ENCODE measurements around the gene RNF217. TPM values are rescaled to one million over a fixed set of nuclear protein-coding genes. Genes with fewer than 3 reads are reported as not detected.

Gene RNF217
- total and polyA plus RNA-seq, 4 donors = 5.0 to 79.5 (median 33.4) TPM

DNA sequence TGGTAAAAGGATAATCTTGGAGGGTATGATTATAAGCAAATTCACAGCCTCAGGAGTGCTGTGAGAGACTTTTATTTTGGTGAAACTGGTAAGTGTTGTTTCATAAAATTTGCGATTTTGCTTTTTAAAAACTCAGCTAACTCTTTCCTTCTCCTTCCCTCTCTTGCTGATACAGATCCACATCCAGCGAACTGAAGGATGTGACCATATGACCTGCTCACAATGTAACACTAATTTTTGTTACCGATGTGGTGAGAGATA is 114.2 kb downstream of the RNF217 start:
- no peak for ATAC-seq (ENCODE audit: low FRiP score)
- no peak overlapping the region for H3K4me3 ChIP-seq (ENCODE audit: low read length in 2 of 2)
- intact Hi-C loops (cut with DNase I) = no loop called here
- H3K27ac ChIP-seq (ENCODE audit: low read depth in 1 of 2, low read length in 2 of 2) = no peak overlapping the region
- no peaks in the 10 kb centered on the region for H3K27me3 ChIP-seq (ENCODE audit: control insufficient read depth in 1 of 2, insufficient read depth in 2 of 2, low read length in 1 of 2)
- DNase-seq = no peak
- peaks cover 0 to 6% of the 10 kb centered on the region in 2 donors for H3K36me3 ChIP-seq (ENCODE audit: control insufficient read depth in 1 of 2, insufficient read depth in 2 of 2, low read length in 1 of 2)
- H3K4me1 ChIP-seq (ENCODE audit: control insufficient read depth in 1 of 2, insufficient read depth in 2 of 2, low read length in 2 of 2) = peaks cover 0 to 2% of the 10 kb centered on the region in 2 donors
- 78 to 91% methylated on average over 3 of the region's 3 CpGs for WGBS, 2 donors
- H3K9me3 ChIP-seq (ENCODE audit: control insufficient read depth, low read length) = no peaks in the 10 kb centered on the region

DNA sequence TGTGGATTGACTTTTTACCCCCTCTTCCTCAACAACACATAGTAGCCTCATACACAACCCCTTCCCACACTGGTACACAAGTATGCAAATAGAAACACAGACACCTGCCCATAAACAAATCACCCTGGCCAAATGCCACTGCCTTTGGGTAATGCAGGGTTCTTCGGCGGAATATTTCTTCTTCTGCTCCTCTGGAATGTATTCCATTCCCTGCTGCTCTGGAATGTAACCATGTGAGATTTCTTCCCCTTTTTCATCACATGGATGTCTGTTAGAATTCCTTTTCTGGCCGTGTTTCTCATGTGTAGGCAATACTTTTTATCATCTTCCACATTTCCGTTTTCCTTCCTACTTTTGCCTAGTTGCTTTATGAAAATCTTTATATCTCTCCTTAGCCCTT is 115.2 kb downstream of the RNF217 start:
- WGBS, 2 donors = 36% methylated on average over 4 of the region's 4 CpGs

DNA sequence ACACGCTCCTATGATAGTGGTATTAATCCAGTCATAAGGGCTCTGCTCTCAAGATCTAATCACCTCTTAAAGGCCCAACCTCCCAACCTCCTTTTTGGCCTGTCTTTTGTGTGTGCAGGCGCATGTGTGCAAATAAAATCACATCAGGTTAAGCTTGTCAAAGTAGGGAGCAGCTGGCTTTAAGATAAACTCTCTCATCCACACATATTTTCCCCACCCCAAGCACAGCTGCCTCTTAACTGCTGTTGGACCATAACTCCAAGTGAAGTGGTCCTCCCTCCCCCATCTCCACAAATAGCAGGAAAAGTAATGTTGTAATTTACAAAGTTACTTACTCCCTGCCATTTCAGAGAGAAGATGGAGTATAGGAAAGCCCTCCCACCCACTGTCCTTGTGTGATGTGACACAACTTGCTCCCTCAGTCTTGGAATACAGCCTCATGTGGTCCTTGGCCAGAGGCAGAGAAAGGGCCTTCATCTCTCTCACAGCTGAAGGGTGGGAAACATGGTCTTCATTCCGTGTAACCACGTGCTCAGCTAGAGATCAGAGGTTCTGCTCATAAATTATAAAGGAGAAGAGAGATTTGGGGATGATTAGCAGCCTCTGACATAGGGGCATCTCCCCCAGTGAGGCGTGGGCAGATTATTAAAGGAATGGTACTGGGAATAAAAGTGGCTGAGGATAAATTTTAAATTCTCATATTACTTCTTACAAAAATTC is 116.5 kb downstream of the RNF217 start:
- 88 to 91% methylated on average over 5 of the region's 5 CpGs for WGBS, 2 donors
- ATAC-seq (ENCODE audit: low FRiP score) (no peak), DNase-seq (no peak)
- H3K27me3 ChIP-seq (ENCODE audit: control insufficient read depth in 1 of 2, insufficient read depth in 2 of 2, low read length in 1 of 2) = no peaks in the 10 kb centered on the region
- intact Hi-C loops (cut with DNase I) = no loop called here
- H3K4me1 ChIP-seq (ENCODE audit: control insufficient read depth in 1 of 2, insufficient read depth in 2 of 2, low read length in 2 of 2) = peaks cover 0 to 2% of the 10 kb centered on the region in 2 donors
- no peak overlapping the region for H3K27ac ChIP-seq (ENCODE audit: low read depth in 1 of 2, low read length in 2 of 2)
- H3K36me3 ChIP-seq (ENCODE audit: control insufficient read depth in 1 of 2, insufficient read depth in 2 of 2, low read length in 1 of 2) = peaks cover 0 to 7% of the 10 kb centered on the region in 2 donors
- no peaks in the 10 kb centered on the region for H3K9me3 ChIP-seq (ENCODE audit: control insufficient read depth, low read length)
- H3K4me3 ChIP-seq (ENCODE audit: low read length in 2 of 2) = no peak overlapping the region

More for the DNA sequence above, 115.2 kb downstream of the RNF217 start:
- Histone ChIP-seq H3K36me3 (ENCODE audit: control insufficient read depth in 1 of 2, insufficient read depth in 2 of 2, low read length in 1 of 2) (peaks cover 0 to 6% of the 10 kb centered on the region in 2 donors), H3K9me3 (ENCODE audit: control insufficient read depth, low read length) (no peaks in the 10 kb centered on the region), H3K27me3 (ENCODE audit: control insufficient read depth in 1 of 2, insufficient read depth in 2 of 2, low read length in 1 of 2) (no peaks in the 10 kb centered on the region), H3K4me1 (ENCODE audit: control insufficient read depth in 1 of 2, insufficient read depth in 2 of 2, low read length in 2 of 2) (peaks cover 0 to 2% of the 10 kb centered on the region in 2 donors), H3K4me3 (ENCODE audit: low read length in 2 of 2) (no peak overlapping the region), H3K27ac (ENCODE audit: low read depth in 1 of 2, low read length in 2 of 2) (no peak overlapping the region)
- DNase-seq (no peak), ATAC-seq (ENCODE audit: low FRiP score) (no peak)
- intact Hi-C loops (cut with DNase I) = no loop called here

DNA sequence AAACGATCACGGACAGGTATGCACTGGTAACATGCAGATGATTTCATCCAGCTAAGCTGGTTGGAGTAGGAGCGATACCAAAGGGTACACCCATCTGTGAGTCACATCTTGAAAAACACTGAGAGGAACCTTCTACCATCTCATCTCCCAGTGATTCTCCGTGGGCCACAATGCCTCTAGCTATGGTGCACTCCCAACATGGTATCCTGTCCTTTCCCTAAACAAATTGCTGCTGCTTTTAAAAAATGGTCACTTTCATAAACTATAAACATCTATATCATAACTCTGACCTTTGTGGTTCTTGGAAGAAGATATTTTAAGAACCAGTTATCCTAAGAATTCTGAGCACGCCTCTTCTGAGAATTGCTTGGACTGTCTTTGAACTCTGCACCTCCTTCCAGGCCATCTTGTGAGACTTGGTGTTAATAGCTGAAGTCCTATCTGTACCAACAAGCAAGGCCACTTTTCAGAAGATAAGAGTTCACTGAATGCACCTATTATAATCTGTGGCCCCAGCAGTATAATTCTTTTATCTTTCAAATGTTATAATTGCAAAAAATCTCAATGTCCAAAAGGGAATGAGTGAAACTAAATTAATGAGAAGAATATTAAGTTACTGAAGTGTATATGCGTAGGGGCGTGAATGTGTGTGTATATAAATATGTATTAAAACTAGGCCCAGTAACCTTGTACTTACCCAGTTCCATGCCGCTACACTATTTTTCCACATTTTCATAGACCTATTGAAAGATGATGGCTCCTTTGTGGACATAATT is 120.9 kb downstream of the RNF217 start:
- Histone ChIP-seq H3K27ac (ENCODE audit: low read depth in 1 of 2, low read length in 2 of 2) (no peak overlapping the region), H3K9me3 (ENCODE audit: control insufficient read depth, low read length) (no peaks in the 10 kb centered on the region), H3K36me3 (ENCODE audit: control insufficient read depth in 1 of 2, insufficient read depth in 2 of 2, low read length in 1 of 2) (peaks cover 0 to 4% of the 10 kb centered on the region in 2 donors), H3K4me1 (ENCODE audit: control insufficient read depth in 1 of 2, insufficient read depth in 2 of 2, low read length in 2 of 2) (no peaks in the 10 kb centered on the region), H3K27me3 (ENCODE audit: control insufficient read depth in 1 of 2, insufficient read depth in 2 of 2, low read length in 1 of 2) (no peaks in the 10 kb centered on the region), H3K4me3 (ENCODE audit: low read length in 2 of 2) (no peak overlapping the region)
- intact Hi-C loops (cut with DNase I) = no loop called here
- DNase-seq (no peak), ATAC-seq (ENCODE audit: low FRiP score) (no peak)
- 97 to 98% methylated on average over 8 of the region's 8 CpGs for WGBS, 2 donors

DNA sequence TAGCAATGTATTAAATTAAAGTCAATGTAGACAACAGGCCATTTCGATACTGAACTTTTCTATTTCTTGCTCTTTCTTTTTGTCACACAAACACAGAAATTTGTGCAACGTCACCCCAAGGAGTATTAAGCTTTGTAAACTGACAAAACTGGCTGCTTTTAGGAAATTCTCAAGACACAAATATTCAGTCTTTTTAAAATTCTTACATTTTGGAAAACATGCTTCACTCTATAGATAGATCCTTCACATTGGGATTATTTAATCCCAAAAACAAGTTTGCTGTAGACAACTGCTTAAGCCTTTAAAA is 121.4 kb downstream of the RNF217 start:
- H3K36me3 ChIP-seq (ENCODE audit: control insufficient read depth in 1 of 2, insufficient read depth in 2 of 2, low read length in 1 of 2) = peaks cover 0 to 4% of the 10 kb centered on the region in 2 donors
- intact Hi-C loops (cut with DNase I) = no loop called here
- H3K4me3 ChIP-seq (ENCODE audit: low read length in 2 of 2) = no peak overlapping the region
- no peaks in the 10 kb centered on the region for H3K27me3 ChIP-seq (ENCODE audit: control insufficient read depth in 1 of 2, insufficient read depth in 2 of 2, low read length in 1 of 2)
- no peaks in the 10 kb centered on the region for H3K4me1 ChIP-seq (ENCODE audit: control insufficient read depth in 1 of 2, insufficient read depth in 2 of 2, low read length in 2 of 2)
- no peak for DNase-seq
- no peak overlapping the region for H3K27ac ChIP-seq (ENCODE audit: low read depth in 1 of 2, low read length in 2 of 2)
- ATAC-seq (ENCODE audit: low FRiP score) = no peak
- WGBS, 2 donors = 87 to 93% methylated on average over 2 of the region's 2 CpGs
- H3K9me3 ChIP-seq (ENCODE audit: control insufficient read depth, low read length) = no peaks in the 10 kb centered on the region

DNA sequence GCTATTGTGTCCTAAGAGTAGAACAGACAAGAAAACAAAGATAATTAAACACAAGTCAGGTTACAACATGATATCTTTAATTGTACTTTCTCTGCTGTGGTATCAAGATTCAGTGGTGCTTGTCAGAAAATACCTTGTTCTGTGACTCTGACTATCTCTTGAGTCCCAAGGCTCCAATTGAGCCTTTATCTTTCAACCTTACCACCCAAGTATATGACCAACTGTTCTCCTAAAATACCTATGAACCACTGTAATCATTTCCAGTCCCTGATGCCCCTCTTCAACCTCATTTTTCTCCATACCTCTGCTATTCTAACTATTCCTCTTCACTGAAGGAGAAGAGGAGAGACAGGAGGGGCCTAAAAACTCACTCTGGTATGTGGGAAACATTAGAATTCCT is 124.5 kb downstream of the RNF217 start:
- ATAC-seq (ENCODE audit: low FRiP score) (no peak), DNase-seq (no peak)
- intact Hi-C loops (cut with DNase I) = no loop called here
- H3K4me3 ChIP-seq (ENCODE audit: low read length in 2 of 2) = no peak overlapping the region
- H3K27ac ChIP-seq (ENCODE audit: low read depth in 1 of 2, low read length in 2 of 2) = no peak overlapping the region
- H3K9me3 ChIP-seq (ENCODE audit: control insufficient read depth, low read length) = no peaks in the 10 kb centered on the region
- peaks cover 0 to 2% of the 10 kb centered on the region in 2 donors for H3K36me3 ChIP-seq (ENCODE audit: control insufficient read depth in 1 of 2, insufficient read depth in 2 of 2, low read length in 1 of 2)
- peaks cover 0 to 4% of the 10 kb centered on the region in 2 donors for H3K4me1 ChIP-seq (ENCODE audit: control insufficient read depth in 1 of 2, insufficient read depth in 2 of 2, low read length in 2 of 2)
- H3K27me3 ChIP-seq (ENCODE audit: control insufficient read depth in 1 of 2, insufficient read depth in 2 of 2, low read length in 1 of 2) = no peaks in the 10 kb centered on the region

DNA sequence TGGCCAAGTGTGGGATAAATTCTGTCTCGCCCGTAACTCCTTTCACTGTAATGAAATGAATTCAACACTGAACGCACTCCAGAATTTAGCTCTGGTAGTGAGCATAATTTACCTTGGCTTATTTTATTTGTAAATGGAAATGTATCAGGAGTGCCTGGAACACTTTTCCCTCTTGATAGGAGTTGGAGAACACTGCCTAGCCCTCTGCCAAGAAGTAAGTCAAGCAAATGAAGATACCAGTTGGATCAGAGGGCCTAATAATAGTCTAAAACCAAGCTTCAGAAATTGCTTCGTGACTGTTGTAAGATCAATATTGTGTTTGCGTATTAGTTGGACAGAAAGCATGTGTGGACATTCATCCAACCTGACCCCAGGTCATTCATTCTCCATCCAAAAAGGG is 126.7 kb downstream of the RNF217 start:
- Histone ChIP-seq H3K27me3 (ENCODE audit: control insufficient read depth in 1 of 2, insufficient read depth in 2 of 2, low read length in 1 of 2) (no peaks in the 10 kb centered on the region), H3K9me3 (ENCODE audit: control insufficient read depth, low read length) (no peaks in the 10 kb centered on the region)

DNA sequence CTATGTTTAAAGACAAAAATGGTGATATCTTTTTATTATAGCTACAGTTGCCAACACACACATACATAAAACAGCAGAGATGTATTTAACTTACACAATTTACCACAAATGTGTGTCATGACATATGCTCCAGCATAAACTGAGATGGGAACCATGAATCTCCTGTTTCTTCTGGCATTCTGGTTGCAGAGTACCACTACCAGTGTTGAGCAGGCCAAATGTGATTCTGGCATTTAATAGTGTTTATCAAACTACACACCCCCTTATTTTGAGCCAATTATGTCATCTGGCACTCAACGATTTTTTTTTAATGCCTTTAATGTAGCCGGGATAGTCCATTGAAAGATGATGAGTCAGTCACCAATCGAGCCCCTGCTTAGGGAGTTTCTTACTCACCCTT is 132.3 kb downstream of the RNF217 start:
- WGBS, 2 donors = 5 to 7% methylated on average over 3 of the region's 3 CpGs
- ATAC-seq (ENCODE audit: low FRiP score) (no peak), DNase-seq (no peak)
- Histone ChIP-seq H3K9me3 (ENCODE audit: control insufficient read depth, low read length) (no peaks in the 10 kb centered on the region), H3K4me1 (ENCODE audit: control insufficient read depth in 1 of 2, insufficient read depth in 2 of 2, low read length in 2 of 2) (peaks cover 3 to 4% of the 10 kb centered on the region in 2 donors), H3K4me3 (ENCODE audit: low read length in 2 of 2) (no peak overlapping the region), H3K27ac (ENCODE audit: low read depth in 1 of 2, low read length in 2 of 2) (no peak overlapping the region), H3K27me3 (ENCODE audit: control insufficient read depth in 1 of 2, insufficient read depth in 2 of 2, low read length in 1 of 2) (peaks cover 0 to 1% of the 10 kb centered on the region in 2 donors), H3K36me3 (ENCODE audit: control insufficient read depth in 1 of 2, insufficient read depth in 2 of 2, low read length in 1 of 2) (peaks cover 0 to 2% of the 10 kb centered on the region in 2 donors)
- intact Hi-C loops (cut with DNase I) = no loop called here

More for the DNA sequence above, 126.7 kb downstream of the RNF217 start:
- H3K27ac ChIP-seq (ENCODE audit: low read depth in 1 of 2, low read length in 2 of 2) = no peak overlapping the region
- peaks cover 0 to 2% of the 10 kb centered on the region in 2 donors for H3K36me3 ChIP-seq (ENCODE audit: control insufficient read depth in 1 of 2, insufficient read depth in 2 of 2, low read length in 1 of 2)
- H3K4me3 ChIP-seq (ENCODE audit: low read length in 2 of 2) = no peak overlapping the region
- ATAC-seq (ENCODE audit: low FRiP score) (no peak), DNase-seq (no peak)
- 14 to 26% methylated on average over 5 of the region's 5 CpGs for WGBS, 2 donors
- intact Hi-C loops (cut with DNase I) = no loop called here
- H3K4me1 ChIP-seq (ENCODE audit: control insufficient read depth in 1 of 2, insufficient read depth in 2 of 2, low read length in 2 of 2) = peaks cover 0 to 4% of the 10 kb centered on the region in 2 donors
